GM19239 (cell line): ENCODE data around the gene DRAXIN.

ENCODE experiments used
- DNase-seq: peaks from one replicate; pipeline ENCODE4 v3.0.0; 2011; ENCODE audit warnings: low spot score; ENCODE audit not compliant: insufficient read length
- FAIRE-seq: peaks from 2 replicates; lab custom pipeline; 2011; peaks lifted over from hg19 to GRCh38; lab: Jason Lieb, UNC

Gene DRAXIN

DNA sequence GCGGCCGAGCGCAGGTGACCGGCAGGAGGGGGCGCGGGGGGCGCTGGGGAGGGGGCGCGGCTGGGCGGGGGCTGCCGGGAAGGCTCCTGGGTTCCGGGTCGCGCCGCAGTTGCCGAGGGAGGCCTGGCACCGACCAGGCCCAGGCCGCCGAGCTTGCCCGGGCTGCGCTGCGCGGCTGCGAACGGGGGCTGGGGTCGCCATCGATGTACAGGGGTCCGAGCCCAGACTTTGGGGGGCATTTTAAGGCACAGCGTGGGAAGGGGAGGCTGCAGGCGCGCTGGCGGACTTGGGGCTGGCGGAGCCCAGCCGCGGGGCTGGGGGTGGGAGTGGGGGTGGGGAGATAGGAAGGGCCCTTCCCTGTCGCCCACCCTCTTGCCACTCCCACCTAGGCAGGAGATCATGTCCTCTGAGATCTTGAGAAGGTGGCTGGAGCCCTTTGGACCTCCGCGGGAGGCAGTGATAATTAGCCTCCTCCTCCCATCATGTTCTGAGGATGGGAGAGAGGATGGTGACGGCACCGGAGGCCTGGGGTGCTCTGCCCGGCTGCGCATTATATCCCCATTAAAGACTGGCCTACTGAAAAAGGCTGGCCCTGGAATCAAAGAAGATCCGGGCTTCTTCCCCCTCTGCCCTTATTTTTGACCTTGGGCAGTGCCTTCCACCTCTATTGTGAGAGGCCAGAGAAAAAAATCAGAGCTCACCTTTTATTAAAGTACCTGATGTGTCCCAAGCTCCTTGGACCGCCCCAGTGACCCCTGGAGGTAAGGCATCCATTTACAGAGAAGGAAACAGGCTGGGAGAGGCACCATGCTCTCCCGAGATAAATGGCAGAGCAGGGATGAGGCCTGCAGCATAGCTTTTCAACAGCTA, 36.3 kb upstream of the DRAXIN start:
- no peak for FAIRE-seq
- DNase-seq, result no peak

DNA sequence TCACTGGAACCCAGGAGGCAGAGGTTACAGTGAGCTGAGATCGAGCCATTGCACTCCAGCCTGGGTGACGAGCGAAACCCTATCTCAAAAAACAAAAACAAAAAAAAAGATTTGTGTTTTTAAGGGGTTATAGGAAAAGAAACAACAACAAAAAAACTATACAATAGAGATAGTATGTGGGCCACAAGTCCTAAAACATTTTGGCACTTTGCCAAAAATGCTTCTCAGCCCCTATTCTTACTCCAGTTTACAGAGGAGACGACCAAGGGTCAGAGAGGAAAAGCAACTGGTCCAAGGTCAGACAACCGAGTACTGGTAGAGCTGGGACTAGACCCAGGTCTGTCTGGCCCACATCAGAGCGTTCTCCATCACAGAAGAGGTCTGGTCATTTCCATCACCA, 33.9 kb upstream of the DRAXIN start:
- no peak for DNase-seq
- FAIRE-seq, result no peak

- no peak for DNase-seq
- FAIRE-seq, result no peak
These were observed 33.0 kb upstream of the DRAXIN start for GRCh38 chr1:11658542-11658941.

DNA sequence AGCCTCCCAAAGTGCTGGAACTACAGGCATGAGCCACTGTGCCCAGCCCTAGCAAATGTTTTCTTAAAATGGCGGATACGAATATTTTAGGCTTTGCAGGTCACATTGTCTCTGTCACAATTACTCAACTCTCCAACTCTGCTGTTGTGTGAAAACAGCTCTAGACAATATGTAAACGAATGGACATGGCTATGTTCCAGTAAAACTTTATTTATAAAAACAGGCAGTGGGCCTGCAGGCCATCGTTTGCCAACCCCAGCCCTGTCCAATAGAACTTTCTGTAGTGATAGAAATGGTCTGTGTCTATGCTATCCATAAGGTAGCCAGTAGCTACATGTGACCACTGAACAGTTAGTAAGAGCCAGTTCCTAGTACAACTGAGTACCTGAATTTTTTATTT, 31.8 kb upstream of the DRAXIN start:
- DNase-seq (no peak), FAIRE-seq (no peak)

DNA sequence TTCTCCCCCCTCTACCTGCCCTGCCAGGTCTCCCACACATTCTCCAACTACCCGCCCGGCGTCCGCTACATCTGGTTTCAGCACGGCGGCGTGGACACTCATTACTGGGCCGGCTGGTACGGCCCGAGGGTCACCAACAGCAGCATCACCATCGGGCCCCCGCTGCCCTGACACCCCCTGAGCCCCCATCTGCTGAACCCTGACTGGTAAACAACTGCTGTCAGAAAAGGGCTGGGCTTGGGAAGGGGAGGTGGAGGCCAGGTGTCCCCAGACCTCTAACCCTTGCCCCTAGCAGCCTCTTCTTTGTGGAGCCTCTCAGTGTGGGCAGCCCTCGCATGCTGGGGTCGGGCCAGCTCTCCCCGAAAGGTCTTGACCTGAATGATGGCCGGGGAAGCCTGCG, 30.4 kb upstream of the DRAXIN start:
- FAIRE-seq, result no peak
- no peak for DNase-seq

DNA sequence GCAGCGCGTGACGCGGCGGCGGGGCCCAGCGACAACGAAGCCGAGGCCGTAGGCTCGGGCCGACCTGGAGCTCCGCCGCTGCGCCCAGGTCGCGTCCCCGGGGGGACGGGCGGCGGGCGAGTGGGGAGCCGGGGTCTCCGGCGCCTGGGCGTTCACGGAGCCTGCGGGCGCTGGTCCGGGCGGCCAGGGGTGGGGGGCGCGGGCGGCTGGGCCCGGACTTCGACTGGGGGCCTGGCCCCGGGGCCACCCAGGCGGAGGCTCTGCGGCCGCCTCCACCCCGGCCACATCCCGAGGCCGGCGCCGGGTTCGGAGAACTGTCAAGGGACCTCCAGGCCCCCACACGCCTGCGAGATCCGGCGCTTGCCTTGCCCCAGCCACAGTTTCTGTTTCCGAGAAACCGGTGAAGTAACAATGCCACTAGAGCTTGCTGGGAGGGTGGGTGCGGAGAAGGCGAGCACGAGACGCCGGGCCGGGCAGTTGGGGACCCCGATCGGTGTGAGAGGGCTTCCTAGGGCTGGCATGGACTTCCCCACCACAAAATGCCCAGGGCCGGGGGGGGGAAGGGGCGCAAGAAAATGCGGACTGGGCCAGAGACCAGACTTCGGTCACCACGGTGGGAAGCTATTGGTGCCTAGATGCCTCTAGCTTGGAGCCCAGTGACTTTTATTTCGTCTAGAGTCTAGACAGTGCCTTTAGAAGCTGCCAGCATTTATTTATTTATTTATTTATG, 27.0 kb upstream of the DRAXIN start:
- peak; percentile 73 for DNase-seq
- FAIRE-seq, result peak; percentile 96

DNA sequence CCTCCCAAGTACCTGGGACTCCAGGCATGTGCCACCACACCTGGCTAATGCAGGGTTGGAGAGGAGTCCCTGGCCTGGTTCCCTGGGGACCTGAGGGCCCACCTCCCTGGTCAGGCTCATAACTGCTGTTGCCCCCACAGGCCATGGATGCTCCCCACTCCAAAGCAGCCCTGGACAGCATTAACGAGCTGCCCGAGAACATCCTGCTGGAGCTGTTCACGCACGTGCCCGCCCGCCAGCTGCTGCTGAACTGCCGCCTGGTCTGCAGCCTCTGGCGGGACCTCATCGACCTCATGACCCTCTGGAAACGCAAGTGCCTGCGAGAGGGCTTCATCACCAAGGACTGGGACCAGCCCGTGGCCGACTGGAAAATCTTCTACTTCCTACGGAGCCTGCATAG, 23.0 kb upstream of the DRAXIN start:
- DNase-seq, result no peak
- FAIRE-seq, result no peak

DNA sequence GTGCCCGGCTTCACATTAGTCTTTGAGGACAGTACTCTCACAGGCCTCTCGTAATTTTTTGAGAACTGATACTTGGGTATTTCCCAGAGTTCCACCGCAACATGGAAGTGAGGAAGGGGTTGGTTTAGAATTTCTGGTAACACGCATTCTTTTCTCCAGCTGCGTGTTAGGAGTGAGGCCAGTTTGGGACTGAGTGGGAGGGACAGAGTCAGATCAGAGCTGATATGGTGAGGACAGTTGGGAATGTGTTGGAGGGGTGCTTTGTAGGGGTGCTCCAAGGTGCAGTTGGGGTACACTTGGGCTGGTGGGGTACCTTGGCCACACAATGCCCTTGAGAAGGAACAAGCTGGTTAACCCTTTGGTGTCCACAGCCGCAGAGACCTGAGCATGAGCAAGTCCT, 20.8 kb upstream of the DRAXIN start:
- no peak for DNase-seq
- FAIRE-seq, result no peak

DNA sequence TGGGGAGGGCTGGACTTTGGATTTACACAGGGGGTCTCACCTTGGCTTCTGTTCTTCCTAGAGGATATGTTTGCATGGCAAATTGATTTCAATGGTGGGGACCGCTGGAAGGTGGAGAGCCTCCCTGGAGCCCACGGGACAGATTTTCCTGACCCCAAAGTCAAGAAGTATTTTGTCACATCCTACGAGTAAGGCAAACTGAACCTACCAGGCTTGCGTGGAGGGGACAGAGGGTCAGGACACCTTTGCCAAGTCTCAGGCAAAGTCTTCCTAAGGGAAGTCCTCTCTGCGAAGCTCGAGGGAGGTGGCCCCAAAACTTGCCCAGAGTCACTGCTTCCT, 20.3 kb upstream of the DRAXIN start:
- FAIRE-seq (no peak), DNase-seq (no peak)

DNA sequence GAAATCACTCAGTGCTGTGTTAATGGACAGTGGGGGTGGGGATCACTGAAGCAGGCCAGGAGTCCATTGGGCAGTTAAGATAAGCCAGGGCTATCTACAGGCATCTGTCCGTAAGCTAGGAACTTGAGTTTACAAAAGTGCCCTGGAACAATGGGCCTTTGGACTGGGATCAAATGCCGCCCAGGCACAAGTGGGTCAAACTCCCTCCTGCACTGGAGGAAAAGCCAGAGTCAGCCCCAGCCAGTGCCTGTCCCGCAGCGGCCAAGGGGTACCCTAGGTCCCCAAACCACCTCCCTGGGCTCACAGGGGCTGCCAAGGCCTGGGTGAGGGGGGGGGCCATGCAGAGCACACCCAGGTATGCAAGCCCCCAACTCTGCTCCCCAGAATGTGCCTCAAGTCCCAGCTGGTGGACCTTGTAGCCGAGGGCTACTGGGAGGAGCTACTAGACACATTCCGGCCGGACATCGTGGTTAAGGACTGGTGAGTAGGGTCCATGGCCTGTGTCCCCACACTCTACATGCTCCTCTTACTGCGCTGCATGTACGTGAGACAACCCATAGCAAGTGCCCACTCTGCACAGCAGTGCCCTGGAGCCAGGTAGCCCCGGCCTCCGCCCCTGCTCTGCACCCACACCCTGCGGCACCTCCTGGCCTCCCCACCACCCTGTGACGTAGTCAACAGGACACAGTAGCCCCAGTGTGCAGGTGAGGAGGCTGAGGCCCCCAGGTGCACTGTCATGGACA, 19.8 kb upstream of the DRAXIN start:
- DNase-seq (no peak), FAIRE-seq (no peak)

DNA sequence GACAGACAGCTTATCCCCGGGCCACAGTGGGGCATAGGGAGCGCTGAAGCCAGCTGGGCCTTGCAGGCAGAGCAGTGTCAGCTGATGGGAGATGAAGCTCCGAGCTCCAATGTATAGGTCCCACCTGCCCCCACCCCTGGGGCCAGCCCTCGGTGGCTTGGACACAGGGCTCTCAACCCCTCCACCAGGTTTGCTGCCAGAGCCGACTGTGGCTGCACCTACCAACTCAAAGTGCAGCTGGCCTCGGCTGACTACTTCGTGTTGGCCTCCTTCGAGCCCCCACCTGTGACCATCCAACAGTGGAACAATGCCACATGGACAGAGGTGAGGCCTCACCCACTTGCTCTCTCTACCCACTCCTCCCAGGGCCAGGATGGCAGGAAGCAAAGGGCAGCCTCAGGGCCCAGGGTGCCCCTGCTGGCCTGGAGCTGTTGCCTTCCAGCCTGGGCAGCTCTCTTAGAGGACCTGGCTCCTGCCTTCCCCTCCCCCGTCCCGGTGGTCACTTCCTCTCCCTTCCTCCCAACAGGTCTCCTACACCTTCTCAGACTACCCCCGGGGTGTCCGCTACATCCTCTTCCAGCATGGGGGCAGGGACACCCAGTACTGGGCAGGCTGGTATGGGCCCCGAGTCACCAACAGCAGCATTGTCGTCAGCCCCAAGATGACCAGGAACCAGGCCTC, 18.3 kb upstream of the DRAXIN start:
- FAIRE-seq, result no peak
- no peak for DNase-seq

- DNase-seq (no peak), FAIRE-seq (no peak)
These were observed 17.0 kb upstream of the DRAXIN start for GRCh38 chr1:11674488-11674887.

GRCh38 chr1:11675325-11675724, 16.2 kb upstream of the DRAXIN start:
- FAIRE-seq (no peak), DNase-seq (no peak)

- FAIRE-seq, result no peak
These were observed 15.0 kb upstream of the DRAXIN start for GRCh38 chr1:11676386-11677103.

GRCh38 chr1:11678442-11678841, 13.1 kb upstream of the DRAXIN start:
- no peak for FAIRE-seq
- no peak for DNase-seq

More at GRCh38 chr1:11676386-11677103, 15.0 kb upstream of the DRAXIN start:
- no peak for DNase-seq

DNA sequence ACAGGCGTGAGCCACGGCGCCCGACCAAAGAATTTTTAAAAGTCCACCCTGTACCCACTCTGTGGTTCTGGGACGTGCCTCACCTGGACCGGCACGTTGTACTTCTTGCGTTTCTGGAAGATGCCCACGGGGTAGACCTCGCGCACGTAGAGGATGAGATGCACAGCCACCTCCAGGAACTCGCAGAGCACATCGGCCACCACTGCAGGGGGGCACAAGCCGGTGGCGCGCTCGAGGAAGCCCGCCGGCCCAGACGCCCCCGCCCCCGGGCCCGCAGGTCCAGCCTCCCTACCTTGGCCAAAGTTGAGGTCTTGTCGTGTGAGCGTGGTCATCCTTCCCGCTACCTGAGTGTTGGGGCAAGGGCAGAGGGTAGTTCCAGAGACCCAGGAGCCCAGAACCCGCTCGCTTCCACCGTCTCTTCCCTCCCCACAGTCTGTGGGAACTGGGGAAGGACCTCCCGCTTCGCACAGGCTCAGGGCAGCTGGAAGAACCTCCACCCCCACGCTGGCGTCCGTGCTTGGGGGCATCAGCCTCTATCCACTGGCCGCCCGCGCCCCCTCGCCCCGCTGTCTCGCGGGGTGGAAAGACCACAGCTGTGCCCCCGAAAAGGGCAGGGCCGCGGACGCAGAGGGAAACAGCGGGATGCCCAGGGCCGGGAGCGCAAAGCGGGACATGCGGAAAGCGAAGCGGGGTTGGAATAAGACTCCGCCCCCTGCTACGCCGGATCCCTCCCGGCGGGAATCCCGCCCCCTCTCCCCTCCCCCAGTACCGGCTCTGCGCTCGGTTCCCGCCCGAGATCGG, 11.0 kb upstream of the DRAXIN start:
- DNase-seq, result no peak
- no peak for FAIRE-seq

DNA sequence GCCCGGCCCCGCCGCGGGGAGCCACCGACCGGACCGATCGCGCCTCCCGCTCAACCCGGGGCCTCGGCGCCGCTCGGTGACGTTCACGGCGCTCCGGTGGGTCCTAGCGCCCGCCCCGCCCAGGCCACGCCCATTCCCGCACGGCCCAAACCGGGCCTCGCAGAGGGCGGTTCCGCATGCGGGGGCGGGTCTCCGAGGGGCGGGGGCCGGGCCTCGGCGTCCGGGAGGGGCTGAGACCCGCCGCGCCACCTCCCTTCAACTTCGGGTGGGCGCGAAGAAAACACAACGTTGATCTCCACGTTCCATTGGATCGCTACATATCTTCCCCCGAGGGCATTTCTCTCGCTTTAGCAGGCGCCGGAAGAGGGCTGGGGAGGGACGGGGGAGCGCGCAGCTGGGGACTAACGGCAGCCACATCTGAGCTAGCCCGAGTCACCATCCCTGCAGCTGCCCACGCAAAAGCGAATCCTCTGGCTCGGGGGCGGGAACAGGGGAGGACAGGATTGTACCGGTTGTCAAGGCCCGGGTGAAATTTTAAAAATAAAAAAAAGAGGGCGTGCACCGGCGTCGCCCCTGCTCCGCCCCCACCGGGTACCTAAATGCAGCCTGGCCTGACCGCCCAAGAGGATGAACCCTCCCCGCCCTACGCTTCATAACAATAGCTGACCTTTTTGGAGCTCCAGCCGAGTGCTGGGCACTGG, 10.3 kb upstream of the DRAXIN start, which contains the start of gene MAD2L2:
Gene MAD2L2, minus strand, starts transcription at position 78 of the 701 bp plus-strand sequence. CDS start 547 bp downstream, outside the sequence.
- DNase-seq, result peak; percentile 97
- peak; percentile 86 for FAIRE-seq

DNA sequence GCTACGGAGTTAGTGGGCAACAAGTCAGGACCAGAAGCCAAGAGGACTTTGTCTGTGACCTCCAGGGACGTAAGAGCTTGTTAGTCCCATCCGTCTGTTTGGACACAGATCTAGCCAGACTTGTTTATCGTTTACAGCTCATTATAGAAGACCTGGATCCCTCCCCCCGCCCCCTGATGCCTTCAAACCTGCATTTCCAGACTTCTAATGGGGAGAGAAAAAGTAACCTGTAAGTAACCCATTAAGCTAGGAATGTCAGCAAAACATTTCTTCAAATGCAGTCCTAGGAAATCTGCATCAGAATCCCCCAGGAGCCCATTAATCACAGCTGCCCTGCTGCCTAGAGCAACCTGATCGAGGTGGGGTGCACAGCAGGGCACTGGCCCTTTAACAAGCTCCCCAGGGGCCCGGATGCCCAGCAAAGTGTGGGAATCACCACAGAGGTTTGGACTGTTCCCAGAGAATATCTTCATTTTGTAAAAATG, 9.2 kb upstream of the DRAXIN start:
- FAIRE-seq, result no peak
- no peak for DNase-seq
